Heart left ventricle (tissue), 16 donors: ENCODE data around the gene AHNAK2. TPM values are rescaled to one million over a fixed set of nuclear protein-coding genes. Genes with fewer than 3 reads are reported as not detected.
A peak's percentile ranks its signal among the peaks of the same experiment; 100 is the strongest.

Experiments used
- ATAC-seq, 4 donors: fragments of 200-7000 bp; cut with Tn5 transposase; one replicate each; pipeline ENCODE4 v1.9.1; 2020 to 2022; ENCODE audit warnings: moderate library complexity in 4 of 4, mild to moderate bottlenecking in 3 of 4, moderate number of reproducible peaks in 1 of 4
- DNase-seq, 5 donors: peaks; one replicate each; pipeline ENCODE4 v3.0.0-alpha.2; 2020
- H3K27ac ChIP-seq, 12 donors: fragments of 200-600 bp; sonication (generic) in 4 of 12; one replicate each; pipeline versions ENCODE4 v1.5.0 to v1.8.0; 2016 to 2022; ENCODE audit warnings: mild to moderate bottlenecking in 2 of 12
- H3K27me3 ChIP-seq, 9 donors: fragments of 200-600 bp; sonication (generic) in 2 of 9; one replicate each; pipeline versions ENCODE4 v1.5.1 to v1.8.0; 2016 to 2022; ENCODE audit warnings: mild to moderate bottlenecking in 3 of 9
- H3K36me3 ChIP-seq, 9 donors: fragments of 200-600 bp; sonication (generic) in 2 of 9; one replicate each; pipeline versions ENCODE4 v1.5.0 to v1.8.0; 2018 to 2022; ENCODE audit warnings: mild to moderate bottlenecking in 2 of 9
- H3K4me1 ChIP-seq, 12 donors: fragments of 200-600 bp; sonication (generic) in 4 of 12; one replicate each; pipeline versions ENCODE4 v1.5.0 to v1.8.0; 2016 to 2022; ENCODE audit warnings: mild to moderate bottlenecking in 3 of 12
- H3K4me3 ChIP-seq, 12 donors: fragments of 200-600 bp; sonication (generic) in 4 of 12; one replicate each; pipeline versions ENCODE4 v1.5.0 to v1.8.0; 2017 to 2022; ENCODE audit warnings: mild to moderate bottlenecking in 9 of 12, moderate library complexity in 4 of 12
- H3K9me3 ChIP-seq, 12 donors: fragments of 200-600 bp; sonication (generic) in 4 of 12; one replicate each; pipeline versions ENCODE4 v1.5.0 to v1.8.0; 2016 to 2022; ENCODE audit warnings: mild to moderate bottlenecking in 1 of 12
- POLR2A ChIP-seq, 2 donors: fragments of 450-650 bp; IDR thresholded peaks; one replicate each; pipeline ENCODE4 v1.6.1; 2017; ENCODE audit warnings: antibody characterized with exemption in 2 of 2, mild to moderate bottlenecking in 2 of 2, moderate library complexity in 2 of 2
- WGBS, 4 donors: extraction: QIAGEN DNeasy Blood & Tissue Kit in 2 of 4; methylation state at CpG; one replicate each; pipeline versions ENCODE4 v1.1.5 to v1.1.7; 2013 to 2018; 5-methylcytosine and 5-hydroxymethylcytosine counted together
- intact Hi-C, 10 donors: fragments of 100-400 bp; cut with DNase I; formaldehyde crosslinking; loops; one replicate each; pipeline versions ENCODE4 v1.11.1 to v1.14.2; 2022
- polyA plus RNA-seq, 2 donors: library from polyadenylated mRNA; stranded (reverse); fragments of 200-250 nt; gene quantifications; one replicate each; pipeline ENCODE4 v1.2.3, GENCODE V29; 2013
- total RNA-seq, 9 donors: library from RNA; depleted of rRNA in 2 of 9; stranded (reverse); fragments of >200 nt in 2 of 9; fragmentation: NEBNext Ultra II Directional in 3 of 9; extraction: Animal tissue kit (Norgen Biotek cat#: 25700) in 3 of 9; gene quantifications; one replicate each; pipeline versions ENCODE4 v1.1.0 to v1.2.4, GENCODE V29; 2016 to 2023
- TF ChIP-seq, protein P1 (sequence below), 12 donors: fragments of 200-600 bp; sonication (generic) in 4 of 12; IDR thresholded peaks; one replicate each; pipeline versions ENCODE4 v1.5.0 to v1.8.0; 2018 to 2022; ENCODE audit warnings: antibody characterized with exemption in 12 of 12, mild to moderate bottlenecking in 5 of 12
- donor health status: ischemic (EF 13 %, LVEDD 7.1; RV severe dilation, severe dysfunction).
- donor health status: healthy with polysubstance abuse.
- donor health status: DM: no; HTN: yes; CAD: no.
- donor health status: DM: no; HTN: no; CAD: no.
- donor health status: ischemic (EF 25% LVEDD 6.9; RV normal size, moderate dysfunction).
- donor health status: ischemic (EF 25% LVEDD 5.7; RV mildly dilated, moderate dysfunction).
- donor health status: healthy.
- donor health status: DM: yes; HTN: yes; CAD: no.
- donor health status: ischemic (EF 35%, LVEDD 5.7; RV mildly dilated, moderate dysfunction).
- donor health status: nonischemic (EF 11% LVEDD 7.7; RV severe dilation, severe dysfunction).
- donor health status: DM: yes; HTN: yes; CAD: no.
- donor health status: PGD.
- donor health status: ischemic (EF 29% LVEDD 5.4; RV normal size, mild dysfunction).
- donor health status: nonischemic (EF 23%, LVEDD 6.1; RV moderate dilation, normal function).

The AHNAK2 gene
- total and polyA plus RNA-seq, 11 donors = 1.5 to 22.3 (median 2.9) TPM

DNA sequence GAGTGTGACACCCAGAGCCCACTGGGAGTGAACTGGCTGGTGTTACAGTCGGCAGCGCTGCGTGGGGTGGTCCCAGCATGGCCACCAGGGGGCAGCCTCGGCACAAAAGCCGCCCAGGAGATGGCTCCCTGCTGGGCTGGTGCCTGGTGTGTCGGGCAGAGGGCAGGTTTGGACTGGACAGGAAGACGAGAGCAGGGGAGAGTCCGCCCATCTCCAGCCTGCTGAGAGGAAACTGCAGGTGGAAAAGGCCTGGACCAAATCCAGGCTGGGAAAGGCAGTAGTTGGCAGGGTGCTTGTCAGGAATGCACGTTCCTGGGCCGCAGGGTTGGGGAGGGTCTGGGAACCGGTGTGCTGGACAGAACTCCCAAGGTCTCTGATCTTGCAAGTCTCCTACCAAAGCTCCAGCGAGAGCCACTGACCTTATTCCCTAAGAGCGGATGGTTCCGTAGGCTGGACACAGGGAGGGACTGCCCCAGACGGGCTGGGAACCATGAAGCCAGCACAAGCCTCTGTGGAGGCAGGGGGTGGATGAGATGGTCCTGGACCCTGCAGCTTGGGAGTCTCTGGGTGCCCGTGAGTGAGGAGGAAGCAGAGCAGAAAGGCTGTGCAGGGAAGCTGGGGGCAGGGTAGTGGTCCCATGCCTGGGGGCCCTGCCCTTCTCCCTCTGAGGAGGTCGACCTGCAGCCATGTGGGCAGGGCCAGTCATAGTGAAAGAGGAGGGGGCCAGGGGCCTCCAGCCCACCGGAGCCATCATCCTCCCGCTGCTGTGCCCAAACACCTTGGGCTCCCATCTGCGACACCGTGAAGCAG, 1.8 kb downstream of the AHNAK2 start:
- TF ChIP-seq, protein P1, sequence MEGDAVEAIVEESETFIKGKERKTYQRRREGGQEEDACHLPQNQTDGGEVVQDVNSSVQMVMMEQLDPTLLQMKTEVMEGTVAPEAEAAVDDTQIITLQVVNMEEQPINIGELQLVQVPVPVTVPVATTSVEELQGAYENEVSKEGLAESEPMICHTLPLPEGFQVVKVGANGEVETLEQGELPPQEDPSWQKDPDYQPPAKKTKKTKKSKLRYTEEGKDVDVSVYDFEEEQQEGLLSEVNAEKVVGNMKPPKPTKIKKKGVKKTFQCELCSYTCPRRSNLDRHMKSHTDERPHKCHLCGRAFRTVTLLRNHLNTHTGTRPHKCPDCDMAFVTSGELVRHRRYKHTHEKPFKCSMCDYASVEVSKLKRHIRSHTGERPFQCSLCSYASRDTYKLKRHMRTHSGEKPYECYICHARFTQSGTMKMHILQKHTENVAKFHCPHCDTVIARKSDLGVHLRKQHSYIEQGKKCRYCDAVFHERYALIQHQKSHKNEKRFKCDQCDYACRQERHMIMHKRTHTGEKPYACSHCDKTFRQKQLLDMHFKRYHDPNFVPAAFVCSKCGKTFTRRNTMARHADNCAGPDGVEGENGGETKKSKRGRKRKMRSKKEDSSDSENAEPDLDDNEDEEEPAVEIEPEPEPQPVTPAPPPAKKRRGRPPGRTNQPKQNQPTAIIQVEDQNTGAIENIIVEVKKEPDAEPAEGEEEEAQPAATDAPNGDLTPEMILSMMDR (IDR thresholded peaks at IDR 0.05) = peak; percentile 77 to 96 (median 92)
- TF ChIP-seq POLR2A (IDR thresholded peaks at IDR 0.05) = no peak
- DNase-seq (peak; percentile 81 to 92 (median 86)), ATAC-seq (peak; percentile 54 to 72 (median 58))
- WGBS, 4 donors = 29 to 47% (median 40%) methylated on average over 18 to 21 of the region's 21 CpGs
- Histone ChIP-seq H3K4me1 (peaks cover 8 to 75% (median 44%) of the 10 kb centered on the region in 12 donors), H3K27ac (no peak overlapping the region), H3K27me3 (peaks cover 0 to 20% (median 0%) of the 10 kb centered on the region in 9 donors), H3K36me3 (no peaks in the 10 kb centered on the region), H3K4me3 (no peak overlapping the region), H3K9me3 (no peaks in the 10 kb centered on the region)
- intact Hi-C loops = loop anchor here (1.0 to 10.0 kb wide), 10 partner anchors 36 to 228 kb away; partner anchors contain the start of gene CDCA4 (in 1 of the 10)

DNA sequence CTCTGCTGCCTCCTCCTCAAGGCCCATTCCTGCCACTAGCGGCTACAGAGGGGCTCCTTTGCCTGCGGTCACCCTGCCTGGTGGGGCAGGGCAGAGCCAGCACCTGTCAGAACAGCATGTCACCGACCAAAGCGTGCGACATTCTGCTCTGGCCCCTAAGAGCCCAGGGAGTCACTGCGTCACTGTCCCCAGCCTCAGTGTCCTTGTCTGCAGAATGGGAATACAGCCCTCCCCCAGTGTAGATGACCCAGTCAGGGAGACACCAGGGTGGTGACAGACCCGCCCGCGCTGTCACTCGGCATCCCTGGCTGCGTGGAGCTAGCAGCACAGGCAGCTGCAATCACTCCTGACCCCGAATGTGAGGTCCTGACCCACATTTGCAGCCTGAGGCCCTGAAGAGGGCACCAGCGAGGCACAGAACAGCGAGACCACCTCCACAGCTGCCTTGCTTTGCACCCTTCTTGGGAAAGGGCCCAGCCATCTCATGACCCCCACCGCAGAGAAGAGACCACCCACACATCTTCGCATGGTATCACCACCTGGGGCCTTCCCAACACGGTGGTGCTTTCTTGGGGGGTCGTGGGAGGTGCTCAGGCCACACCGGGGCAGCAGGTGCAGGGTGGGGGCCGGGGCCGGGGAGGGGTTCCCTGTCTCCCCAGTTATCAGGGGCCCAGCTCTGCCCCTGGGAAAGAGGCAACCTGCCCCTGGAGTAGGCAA, 2.5 kb downstream of the AHNAK2 start:
- TF ChIP-seq POLR2A (IDR thresholded peaks at IDR 0.05) = no peak
- TF ChIP-seq, protein P1 (IDR thresholded peaks at IDR 0.05) = no peak
- Histone ChIP-seq H3K27me3 (peaks cover 0 to 20% (median 0%) of the 10 kb centered on the region in 9 donors), H3K36me3 (no peaks in the 10 kb centered on the region), H3K4me1 (peaks cover 8 to 79% (median 47%) of the 10 kb centered on the region in 12 donors), H3K4me3 (no peak overlapping the region), H3K27ac (peak overlapping the region in 1 of 12 donors; percentile 94), H3K9me3 (no peaks in the 10 kb centered on the region)
- 53 to 77% (median 58%) methylated on average over 6 to 21 of the region's 21 CpGs for WGBS, 4 donors
- intact Hi-C loops = loop anchor here (1.0 to 10.0 kb wide), 11 partner anchors 37 to 229 kb away; partner anchors contain the start of gene CDCA4 (in 1 of the 10)
- ATAC-seq (no peak), DNase-seq (peak in 3 of 5 donors; percentile 8 to 55 (median 24))

DNA sequence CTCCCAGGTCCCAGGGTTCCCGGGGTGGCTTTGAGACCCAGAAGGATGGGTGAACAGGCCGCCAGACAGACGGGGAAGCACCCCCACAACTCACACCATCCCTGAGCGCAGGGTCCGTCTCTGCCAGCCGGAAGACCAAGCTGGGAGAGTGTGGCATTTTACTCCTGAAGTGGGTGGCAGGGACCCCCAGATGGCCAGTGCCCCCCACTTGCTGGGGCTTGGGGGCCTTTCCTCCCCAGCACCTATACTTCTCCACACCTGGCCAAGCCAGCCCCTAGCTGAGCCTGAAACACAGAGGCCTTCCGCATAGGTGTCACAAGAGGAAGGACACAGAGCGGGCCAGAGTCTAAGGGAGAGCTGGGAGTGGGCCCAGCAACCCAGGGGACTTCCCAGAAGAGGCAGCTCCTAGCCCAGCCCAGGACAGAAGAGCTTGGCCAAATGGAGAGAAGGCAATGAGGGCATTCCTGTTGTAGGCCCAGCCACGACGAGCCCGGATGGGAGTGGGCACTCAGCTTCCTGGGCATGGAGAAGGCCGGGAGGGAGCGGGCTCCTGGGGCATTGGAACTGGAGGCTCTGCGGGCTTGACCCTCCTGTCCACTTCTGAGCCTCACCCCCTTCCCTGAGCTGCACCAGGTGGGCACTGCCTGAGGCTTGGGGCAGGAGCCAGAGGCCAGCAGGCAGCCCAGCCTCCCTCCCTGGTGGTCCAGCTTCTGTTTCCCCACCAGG, 3.3 kb downstream of the AHNAK2 start:
- WGBS, 4 donors = 93 to 95% (median 94%) methylated on average over 11 to 14 of the region's 14 CpGs
- peaks cover 8 to 81% (median 47%) of the 10 kb centered on the region in 12 donors for H3K4me1 ChIP-seq
- H3K9me3 ChIP-seq = no peaks in the 10 kb centered on the region

More for the DNA sequence above, 3.3 kb downstream of the AHNAK2 start:
- no peak for ATAC-seq
- Histone ChIP-seq H3K4me3 (no peak overlapping the region), H3K36me3 (no peaks in the 10 kb centered on the region), H3K27ac (peak overlapping the region in 7 of 12 donors; percentile 45 to 94 (median 62)), H3K27me3 (peaks cover 0 to 20% (median 0%) of the 10 kb centered on the region in 9 donors)
- peak in 4 of 5 donors; percentile 7 to 26 (median 20) for DNase-seq
- intact Hi-C loops = loop anchor here in 6 of 10 donors (2.0 to 10.0 kb wide), 6 partner anchors 37 to 230 kb away; partner anchors contain the start of gene CDCA4 (in 1 of the 6)
- TF ChIP-seq POLR2A (IDR thresholded peaks at IDR 0.05) = no peak
- TF ChIP-seq, protein P1 (IDR thresholded peaks at IDR 0.05) = no peak
